ENCODE measurements around the gene EEF1AKMT1. TPM values are rescaled to one million over a fixed set of nuclear protein-coding genes. Genes with fewer than 3 reads are reported as not detected.
"Not testable (repeated sequence)": the region's sequence is repeated elsewhere in the genome, so short reads cannot be mapped to it uniquely, and the experiment has no call there.

The EEF1AKMT1 gene
- total RNA-seq, 2 donors from 2014 or later = 8.5 to 19.1 TPM

DNA sequence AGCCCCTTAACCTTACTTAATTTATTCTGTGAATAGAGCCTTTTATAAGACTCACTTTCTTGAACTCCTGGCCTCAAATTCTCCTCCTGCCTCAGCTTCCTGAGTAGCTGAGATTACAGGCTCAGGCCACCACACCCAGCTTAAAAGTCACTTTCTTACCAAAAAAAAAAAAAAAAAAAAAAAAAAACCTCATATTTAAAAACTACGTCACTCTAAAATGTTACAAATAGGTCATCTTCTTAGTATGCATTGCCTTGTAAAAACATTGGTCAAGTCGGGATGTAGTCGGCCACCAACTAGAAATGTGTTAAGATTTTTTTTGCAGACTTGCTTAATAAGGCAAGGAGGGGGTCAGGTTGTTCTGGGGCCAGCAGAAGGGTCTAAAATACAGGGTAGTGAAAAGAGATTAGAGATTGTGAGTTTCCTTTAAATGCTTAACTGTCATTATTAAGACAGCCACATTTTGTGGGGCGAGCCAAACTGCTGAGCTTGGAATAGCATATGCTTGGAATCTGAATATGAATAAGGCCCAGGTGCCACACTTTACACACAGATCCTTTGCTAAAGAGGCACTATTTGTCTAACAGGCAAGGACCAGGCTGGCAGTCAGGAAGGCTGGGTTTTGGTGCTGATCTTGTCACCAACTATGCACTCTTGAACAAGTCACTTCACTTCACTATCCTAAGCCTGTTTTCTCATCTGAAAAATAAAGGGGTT is 86.7 kb downstream of the EEF1AKMT1 start:
- DNase-seq (ENCODE audit: low spot score in 2 of 2) (no peak), ATAC-seq (no peak)
- no peaks in the 10 kb centered on the region for H3K36me3 Mint-ChIP-seq
- no peak overlapping the region for H3K27ac Mint-ChIP-seq
- no peaks in the 10 kb centered on the region for H3K9me3 Mint-ChIP-seq

DNA sequence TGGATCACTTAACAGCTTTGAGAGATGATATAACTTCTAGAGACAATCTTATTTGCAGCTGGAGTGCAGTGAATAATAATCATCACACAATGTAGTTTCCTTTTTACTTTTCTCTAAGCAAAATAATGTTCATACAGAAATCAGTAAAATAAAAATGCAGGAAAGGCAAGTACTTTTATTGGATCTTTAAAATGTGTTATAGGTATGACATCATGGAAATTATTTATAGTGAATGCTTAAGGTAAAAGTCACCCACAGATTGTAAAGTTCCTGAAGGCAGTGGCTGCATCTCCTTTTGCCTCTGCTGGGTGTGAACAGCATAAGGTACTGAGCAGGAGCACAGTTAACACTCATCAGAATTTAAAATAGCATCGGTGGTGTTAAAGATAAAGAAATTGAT is 87.6 kb downstream of the EEF1AKMT1 start:
- Mint-ChIP-seq H3K9me3 (no peaks in the 10 kb centered on the region), H3K36me3 (no peaks in the 10 kb centered on the region), H3K27ac (no peak overlapping the region)
- DNase-seq (ENCODE audit: low spot score in 2 of 2) (no peak), ATAC-seq (no peak)

DNA sequence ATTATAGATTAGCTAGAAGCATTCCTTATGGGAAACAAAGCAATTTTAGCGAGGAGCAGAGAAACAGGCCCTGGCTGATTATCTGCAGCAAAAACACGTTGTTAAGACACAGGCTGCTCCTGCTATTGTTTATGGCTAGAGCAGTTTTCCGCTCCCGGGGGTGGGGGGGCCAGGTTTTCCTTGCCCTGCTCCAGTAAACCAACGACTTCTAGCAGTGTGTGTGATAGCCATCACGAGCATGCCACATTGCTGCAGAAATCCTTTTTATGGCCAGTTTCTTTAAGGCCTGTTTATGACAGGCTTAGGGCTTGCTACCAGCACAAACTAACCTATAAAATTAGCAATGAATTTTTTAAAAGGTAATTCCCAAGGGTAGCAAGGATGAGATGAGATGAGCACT is 88.7 kb downstream of the EEF1AKMT1 start:
- DNase-seq (ENCODE audit: low spot score in 2 of 2) (no peak), ATAC-seq (no peak)
- Mint-ChIP-seq H3K9me3 (no peaks in the 10 kb centered on the region), H3K36me3 (no peaks in the 10 kb centered on the region), H3K27ac (no peak overlapping the region)

DNA sequence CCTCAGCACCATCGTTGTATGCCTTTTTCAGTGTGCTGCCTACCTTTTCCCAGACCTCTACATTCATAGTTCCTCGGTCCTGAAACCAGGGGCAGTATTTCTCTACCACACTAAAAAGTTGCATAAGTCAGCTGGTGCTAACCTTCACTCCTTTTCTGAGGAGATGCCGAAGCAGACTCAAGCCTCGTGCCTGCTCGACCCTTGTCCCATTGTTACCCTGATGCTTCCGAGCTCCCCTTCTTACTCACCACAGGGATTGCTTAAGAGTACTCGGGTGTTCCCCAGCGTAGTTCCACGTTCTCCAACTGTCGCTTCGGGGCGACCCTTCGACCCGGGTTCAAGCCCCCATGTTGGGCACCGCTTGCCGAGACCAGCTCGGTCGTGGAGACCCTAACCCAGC is 89.2 kb downstream of the EEF1AKMT1 start:
- no peaks in the 10 kb centered on the region for H3K9me3 Mint-ChIP-seq
- no peak for ATAC-seq
- DNase-seq (ENCODE audit: low spot score in 2 of 2) = no peak

DNA sequence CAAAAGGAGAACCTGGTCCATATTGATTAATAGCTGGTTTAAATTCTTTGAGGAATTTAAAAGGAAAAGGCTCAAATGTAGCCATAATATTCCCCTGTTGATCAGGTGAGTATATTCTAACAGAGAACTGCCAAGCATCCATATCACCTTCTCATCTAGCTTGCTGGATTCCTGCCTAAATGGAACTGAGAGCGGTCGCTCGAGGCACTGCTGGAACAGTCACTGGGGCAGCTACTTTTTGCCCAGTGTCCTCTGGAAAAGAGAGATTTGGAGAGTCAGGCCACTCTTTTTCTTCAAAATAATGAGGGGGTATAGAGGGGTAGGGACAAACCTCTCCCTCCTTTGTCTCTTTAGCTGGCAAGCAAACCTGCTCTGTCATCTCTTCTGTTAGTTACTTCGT is 89.7 kb downstream of the EEF1AKMT1 start:
- H3K36me3 Mint-ChIP-seq = no peaks in the 10 kb centered on the region

More for the DNA sequence above, 89.2 kb downstream of the EEF1AKMT1 start:
- Mint-ChIP-seq H3K36me3 (no peaks in the 10 kb centered on the region), H3K27ac (no peak overlapping the region)

DNA sequence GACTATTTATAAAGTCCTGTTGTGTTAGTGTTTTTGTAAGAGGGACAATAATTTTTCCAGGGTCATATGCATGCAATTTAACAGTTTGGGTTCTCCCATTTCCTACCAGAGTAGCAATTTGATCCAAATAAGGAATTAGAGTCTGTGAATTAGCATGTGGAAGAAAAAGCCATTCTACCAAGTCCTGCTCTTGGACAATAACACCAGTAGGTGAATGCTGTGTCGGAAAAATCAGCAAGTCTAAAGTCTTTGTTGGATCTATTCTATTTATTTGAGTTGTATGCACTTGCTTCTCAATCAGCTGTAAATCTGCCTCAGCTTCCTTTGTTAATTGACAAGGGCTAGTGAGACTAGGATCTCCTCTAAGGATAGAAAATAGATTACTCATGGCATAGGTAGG is 91.7 kb downstream of the EEF1AKMT1 start:
- H3K9me3 Mint-ChIP-seq = no peaks in the 10 kb centered on the region
- DNase-seq (ENCODE audit: low spot score in 2 of 2) (no peak), ATAC-seq (no peak)
- no peak overlapping the region for H3K27ac Mint-ChIP-seq
- no peaks in the 10 kb centered on the region for H3K36me3 Mint-ChIP-seq

More for the DNA sequence above, 89.7 kb downstream of the EEF1AKMT1 start:
- no peaks in the 10 kb centered on the region for H3K9me3 Mint-ChIP-seq
- ATAC-seq (no peak), DNase-seq (ENCODE audit: low spot score in 2 of 2) (no peak)
- no peak overlapping the region for H3K27ac Mint-ChIP-seq

DNA sequence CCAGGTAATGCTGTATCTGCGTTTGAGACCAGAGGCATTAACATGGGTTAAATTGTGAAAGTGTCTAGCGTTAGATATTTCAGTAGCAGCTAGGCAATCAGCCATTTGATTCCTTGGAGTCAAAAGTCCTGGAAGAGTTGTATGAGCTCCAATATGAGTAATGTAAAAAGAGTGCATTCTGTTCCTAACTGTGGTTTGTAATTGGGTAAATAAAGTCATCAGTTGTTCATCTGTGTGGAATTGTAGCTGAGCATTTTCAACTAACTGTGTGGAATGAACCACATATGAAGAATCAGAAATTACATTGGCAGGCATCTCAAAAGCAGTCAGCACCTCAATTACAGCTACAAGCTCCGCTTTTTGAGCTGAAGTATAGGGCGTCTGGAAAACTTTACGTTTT is 92.3 kb downstream of the EEF1AKMT1 start:
- not testable (repeated sequence) for H3K36me3 Mint-ChIP-seq; ATAC-seq; H3K27ac Mint-ChIP-seq; DNase-seq (ENCODE audit: low spot score in 2 of 2); H3K9me3 Mint-ChIP-seq

DNA sequence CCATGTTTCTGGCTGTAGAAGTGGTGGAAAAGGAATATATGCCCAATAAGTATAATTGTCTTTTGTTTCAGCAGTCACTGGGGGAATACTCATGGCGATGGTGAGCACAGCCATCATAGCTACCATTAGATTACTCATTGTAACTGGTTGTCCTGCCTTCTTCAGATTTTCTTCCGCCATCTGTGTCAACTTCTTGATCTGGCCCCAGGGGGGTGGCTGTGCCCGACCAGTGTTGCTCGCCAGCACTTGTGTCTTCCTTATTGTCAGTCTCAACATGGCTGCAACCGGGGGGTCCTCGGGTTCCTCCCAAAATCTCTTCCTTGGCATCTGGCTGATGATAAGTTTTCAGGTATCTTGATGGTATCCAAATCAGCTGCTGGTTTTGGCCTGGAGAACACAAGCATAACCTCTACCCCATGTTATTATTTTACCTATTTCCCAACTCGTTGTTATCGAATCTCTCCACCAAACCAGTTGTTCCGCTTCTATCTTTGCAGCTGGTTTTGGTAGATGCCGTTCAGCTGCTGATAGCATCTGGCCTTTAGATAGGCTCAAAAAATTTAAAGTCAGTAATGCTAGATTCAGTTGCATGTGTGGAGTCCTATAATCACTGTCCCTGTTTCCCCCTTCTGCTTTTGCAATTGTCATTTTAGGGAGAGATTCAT is 93.2 kb downstream of the EEF1AKMT1 start:
- ATAC-seq (no peak), DNase-seq (ENCODE audit: low spot score in 2 of 2) (no peak)
- Mint-ChIP-seq H3K9me3 (no peaks in the 10 kb centered on the region), H3K27ac (no peak overlapping the region), H3K36me3 (no peaks in the 10 kb centered on the region)

DNA sequence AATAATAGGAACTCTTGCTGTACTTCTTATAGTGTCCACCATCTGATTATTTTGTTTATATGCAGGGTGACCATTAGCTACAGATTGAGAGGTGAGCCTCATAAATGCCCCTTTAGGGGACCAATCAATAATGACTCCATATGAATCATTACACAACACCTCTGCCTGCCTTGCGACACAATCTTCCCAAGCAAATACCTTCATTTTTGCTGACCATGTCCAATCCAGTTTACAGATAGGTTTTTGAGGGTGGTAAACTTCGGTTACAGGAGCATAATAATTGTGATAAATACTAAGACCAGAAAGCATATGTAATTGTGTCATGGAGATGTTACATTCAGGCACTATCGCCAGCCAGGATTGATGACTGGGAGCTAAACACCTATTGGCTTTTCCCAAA is 93.9 kb downstream of the EEF1AKMT1 start:
- ATAC-seq (no peak), DNase-seq (ENCODE audit: low spot score in 2 of 2) (no peak)
- Mint-ChIP-seq H3K27ac (no peak overlapping the region), H3K36me3 (no peaks in the 10 kb centered on the region), H3K9me3 (no peaks in the 10 kb centered on the region)

Other genes with a start within 250 kb of the EEF1AKMT1 start
- 10 to 100 TPM in 1 of 2 donors, 1 to 10 TPM in 1; 9.0 to 10.1 TPM for gene CRYL1, start 248.1 kb downstream of the EEF1AKMT1 start, total RNA-seq
- 1 to 10 TPM; 1.6 to 4.1 TPM for gene IFT88, start 206.8 kb downstream of the EEF1AKMT1 start, total RNA-seq
- under 1 TPM; 0.16 to 0.41 TPM for gene IL17D, start 70.3 kb downstream of the EEF1AKMT1 start, total RNA-seq
- 10 to 100 TPM; 25.0 to 26.9 TPM for gene XPO4, start 128.8 kb upstream of the EEF1AKMT1 start, total RNA-seq